Neural progenitor cell (in vitro differentiated cells): ENCODE measurements around the gene SLC26A8. TPM values are rescaled to one million over a fixed set of nuclear protein-coding genes. Genes with fewer than 3 reads are reported as not detected.

Source experiments
- DNase-seq: peaks from one replicate; pipeline ENCODE4 v3.0.0-alpha.2; 2016; ENCODE audit warnings: low spot score
- H2AFZ ChIP-seq: fragments of 200-600 bp; sonication (generic); replicated peaks from 2 replicates; pipeline ENCODE4 v1.6.1; 2016; ENCODE audit warnings: antibody characterized with exemption
- H3F3A ChIP-seq: fragments of 200-600 bp; sonication (generic); 2 replicates; pipeline ENCODE4 v1.6.1; 2016; ENCODE audit warnings: antibody characterized with exemption, low read depth
- H3K27ac ChIP-seq: fragments of 200-600 bp; sonication (generic); 2 replicates; pipeline ENCODE4 v1.5.1; 2016; ENCODE audit warnings: mild to moderate bottlenecking
- H3K27me3 ChIP-seq: fragments of 200-600 bp; sonication (generic); 2 replicates; pipeline ENCODE4 v1.6.1; 2016; ENCODE audit warnings: mild to moderate bottlenecking, moderate library complexity
- H3K36me3 ChIP-seq: fragments of 200-600 bp; sonication (generic); 2 replicates; pipeline ENCODE4 v1.5.1; 2016
- H3K4me1 ChIP-seq: fragments of 200-600 bp; sonication (generic); 2 replicates; pipeline ENCODE4 v1.6.1; 2016; ENCODE audit warnings: mixed run types
- H3K4me2 ChIP-seq: fragments of 200-600 bp; sonication (generic); 2 replicates; pipeline ENCODE4 v1.6.1; 2016
- H3K4me3 ChIP-seq: fragments of 200-600 bp; sonication (generic); 2 replicates; pipeline ENCODE4 v1.5.1; 2016
- H3K79me2 ChIP-seq: fragments of 200-600 bp; sonication (generic); 2 replicates; pipeline ENCODE4 v1.6.1; 2016; ENCODE audit warnings: low read depth
- H3K9ac ChIP-seq: fragments of 200-600 bp; sonication (generic); 2 replicates; pipeline ENCODE4 v1.6.1; 2016
- H3K9me3 ChIP-seq: fragments of 200-600 bp; sonication (generic); 2 replicates; pipeline ENCODE4 v1.5.1; 2016; ENCODE audit warnings: low read depth
- H4K20me1 ChIP-seq: fragments of 200-600 bp; sonication (generic); 2 replicates; pipeline ENCODE4 v1.6.1; 2016; ENCODE audit warnings: low read depth
- H3K27ac Mint-ChIP-seq: 3 replicates; pipeline ENCODE4 v1.8.0; 2021; ENCODE audit warnings: mixed read lengths
- H3K27me3 Mint-ChIP-seq: 2 replicates; pipeline ENCODE4 v1.8.0; 2022; ENCODE audit warnings: low read depth, mild to moderate bottlenecking, inconsistent platforms, moderate library complexity, mixed read lengths; ENCODE audit not compliant: insufficient read depth
- H3K36me3 Mint-ChIP-seq: 3 replicates; pipeline ENCODE4 v1.8.0; 2021; ENCODE audit warnings: mixed read lengths
- H3K4me1 Mint-ChIP-seq: 3 replicates; pipeline ENCODE4 v1.8.0; 2021; ENCODE audit warnings: mixed read lengths
- H3K4me3 Mint-ChIP-seq: 3 replicates; pipeline ENCODE4 v1.8.0; 2021; ENCODE audit warnings: mild to moderate bottlenecking, moderate library complexity, mixed read lengths
- H3K9me3 Mint-ChIP-seq: 3 replicates; pipeline ENCODE4 v1.8.0; 2020; ENCODE audit warnings: mixed read lengths
- EZH2 ChIP-seq: fragments of 200-600 bp; sonication (generic); IDR thresholded peaks from 2 replicates; pipeline ENCODE4 v1.6.1; 2017; ENCODE audit warnings: antibody characterized with exemption, mild to moderate bottlenecking, moderate library complexity
- EZH2phosphoT487 ChIP-seq: fragments of 200-600 bp; sonication (generic); IDR thresholded peaks from 2 replicates; pipeline ENCODE4 v1.6.1; 2017; ENCODE audit warnings: antibody characterized with exemption
- total RNA-seq: library from RNA; depleted of rRNA; stranded (reverse); fragments of >200 nt; gene quantifications from 2 replicates; pipeline ENCODE4 v1.2.3, GENCODE V29; 2015; ENCODE audit warnings: low replicate concordance
- TF ChIP-seq, protein P1 (sequence below): fragments of 200-600 bp; sonication (generic); IDR thresholded peaks from 2 replicates; pipeline ENCODE4 v1.5.1; 2017; ENCODE audit warnings: antibody characterized with exemption, mild to moderate bottlenecking

The SLC26A8 gene
- total RNA-seq, 1 donor from 2014 or later: 0.13 TPM

- H3K9me3 Mint-ChIP-seq: no peaks in the 10 kb centered on the region
- Histone ChIP-seq H3K4me1 (peaks cover 5% of the 10 kb centered on the region), H3F3A (no peaks in the 10 kb centered on the region), H3K36me3 (no peaks in the 10 kb centered on the region), H4K20me1 (no peaks in the 10 kb centered on the region), H2AFZ (no peak overlapping the region), H3K9ac (no peak overlapping the region), H3K9me3 (no peaks in the 10 kb centered on the region), H3K4me3 (no peak overlapping the region), H3K4me2 (no peak overlapping the region), H3K27ac (no peak overlapping the region), H3K79me2 (no peaks in the 10 kb centered on the region), H3K27me3 (no peaks in the 10 kb centered on the region)
- TF ChIP-seq EZH2phosphoT487 (no peak), EZH2 (no peak)
- TF ChIP-seq, protein P1, sequence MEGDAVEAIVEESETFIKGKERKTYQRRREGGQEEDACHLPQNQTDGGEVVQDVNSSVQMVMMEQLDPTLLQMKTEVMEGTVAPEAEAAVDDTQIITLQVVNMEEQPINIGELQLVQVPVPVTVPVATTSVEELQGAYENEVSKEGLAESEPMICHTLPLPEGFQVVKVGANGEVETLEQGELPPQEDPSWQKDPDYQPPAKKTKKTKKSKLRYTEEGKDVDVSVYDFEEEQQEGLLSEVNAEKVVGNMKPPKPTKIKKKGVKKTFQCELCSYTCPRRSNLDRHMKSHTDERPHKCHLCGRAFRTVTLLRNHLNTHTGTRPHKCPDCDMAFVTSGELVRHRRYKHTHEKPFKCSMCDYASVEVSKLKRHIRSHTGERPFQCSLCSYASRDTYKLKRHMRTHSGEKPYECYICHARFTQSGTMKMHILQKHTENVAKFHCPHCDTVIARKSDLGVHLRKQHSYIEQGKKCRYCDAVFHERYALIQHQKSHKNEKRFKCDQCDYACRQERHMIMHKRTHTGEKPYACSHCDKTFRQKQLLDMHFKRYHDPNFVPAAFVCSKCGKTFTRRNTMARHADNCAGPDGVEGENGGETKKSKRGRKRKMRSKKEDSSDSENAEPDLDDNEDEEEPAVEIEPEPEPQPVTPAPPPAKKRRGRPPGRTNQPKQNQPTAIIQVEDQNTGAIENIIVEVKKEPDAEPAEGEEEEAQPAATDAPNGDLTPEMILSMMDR: no peak
- no peaks in the 10 kb centered on the region for H3K27me3 Mint-ChIP-seq
- peaks cover 3% of the 10 kb centered on the region for H3K4me1 Mint-ChIP-seq
- DNase-seq: no peak
- no peaks in the 10 kb centered on the region for H3K36me3 Mint-ChIP-seq
- H3K4me3 Mint-ChIP-seq: no peak overlapping the region
- no peak overlapping the region for H3K27ac Mint-ChIP-seq
Measured at GRCh38 chr6:36018339-36018738, 6.1 kb downstream of the SLC26A8 start.

- no peak for TF ChIP-seq EZH2
- no peak for TF ChIP-seq EZH2phosphoT487
- TF ChIP-seq, protein P1: no peak
- no peaks in the 10 kb centered on the region for H3K36me3 Mint-ChIP-seq
Measured at GRCh38 chr6:36015666-36016065, 8.8 kb downstream of the SLC26A8 start.

GRCh38 chr6:36000451-36000850 lies 24.0 kb downstream of the SLC26A8 start:
- no peak overlapping the region for H2AFZ ChIP-seq
- H3K27ac ChIP-seq: no peak overlapping the region
- no peaks in the 10 kb centered on the region for H3K36me3 ChIP-seq
- no peaks in the 10 kb centered on the region for H3K9me3 Mint-ChIP-seq
- H3K9ac ChIP-seq: no peak overlapping the region
- TF ChIP-seq, protein P1: no peak
- TF ChIP-seq EZH2phosphoT487: no peak
- TF ChIP-seq EZH2: no peak
- no peaks in the 10 kb centered on the region for H3K4me1 Mint-ChIP-seq
- H3K27me3 ChIP-seq: no peaks in the 10 kb centered on the region
- DNase-seq: no peak
- H3K9me3 ChIP-seq: no peaks in the 10 kb centered on the region
- H3K36me3 Mint-ChIP-seq: no peaks in the 10 kb centered on the region
- H3K27ac Mint-ChIP-seq: no peak overlapping the region
- no peaks in the 10 kb centered on the region for H3K4me1 ChIP-seq
- no peaks in the 10 kb centered on the region for H4K20me1 ChIP-seq
- no peaks in the 10 kb centered on the region for H3K79me2 ChIP-seq
- no peak overlapping the region for H3K4me3 Mint-ChIP-seq
- H3K27me3 Mint-ChIP-seq: peaks cover 8% of the 10 kb centered on the region
- no peak overlapping the region for H3K4me2 ChIP-seq
- H3F3A ChIP-seq: no peaks in the 10 kb centered on the region
- no peak overlapping the region for H3K4me3 ChIP-seq

More at GRCh38 chr6:36015666-36016065, 8.8 kb downstream of the SLC26A8 start:
- Histone ChIP-seq H3K9me3 (no peaks in the 10 kb centered on the region), H3K4me3 (no peak overlapping the region), H2AFZ (peak overlapping the region; percentile 57), H3K27ac (no peak overlapping the region), H3F3A (no peaks in the 10 kb centered on the region), H3K27me3 (no peaks in the 10 kb centered on the region), H3K4me2 (no peak overlapping the region), H3K4me1 (peaks cover 5% of the 10 kb centered on the region), H4K20me1 (no peaks in the 10 kb centered on the region), H3K9ac (no peak overlapping the region), H3K79me2 (no peaks in the 10 kb centered on the region), H3K36me3 (no peaks in the 10 kb centered on the region)
- Mint-ChIP-seq H3K27me3 (peaks cover 2% of the 10 kb centered on the region), H3K9me3 (no peaks in the 10 kb centered on the region), H3K27ac (peak overlapping the region; percentile 55), H3K4me1 (peaks cover 3% of the 10 kb centered on the region), H3K4me3 (no peak overlapping the region)
- no peak for DNase-seq
